GM12878 (cell line): ENCODE results near the gene GABRG2. TPM values are rescaled to one million over a fixed set of nuclear protein-coding genes. Genes with fewer than 3 reads are reported as not detected.

Experiments
- ASH2L ChIP-seq: fragments of 300-600, 200-600 bp; sonication (generic); IDR thresholded peaks from 2 replicates; pipeline ENCODE4 v1.6.1; 2017; ENCODE audit warnings: low read depth, mild to moderate bottlenecking, borderline replicate concordance
- BRCA1 ChIP-seq: IDR thresholded peaks from 2 replicates; pipeline ENCODE4 v1.6.1; 2011; ENCODE audit warnings: low read depth, low read length, improper control_type of control experiment
- DPF2 ChIP-seq: fragments of 450-650 bp; IDR thresholded peaks from 2 replicates; pipeline ENCODE4 v1.6.1; 2017; ENCODE audit warnings: mild to moderate bottlenecking
- ELK1 ChIP-seq: IDR thresholded peaks from 2 replicates; pipeline ENCODE4 v1.6.1; 2012; ENCODE audit warnings: low read depth, low read length, improper control_type of control experiment
- ETV6 ChIP-seq, 2 experiments: fragments of 450-650 bp in 1 of 2; IDR thresholded peaks in 1 of 2; conservative IDR thresholded peaks in 1 of 2; 2 replicates each; pipeline ENCODE4 v1.6.1; 2014; ENCODE audit warnings: antibody characterized with exemption in 1 of 2, borderline replicate concordance in 1 of 2, low read depth in 1 of 2, mild to moderate bottlenecking in 1 of 2, moderate library complexity in 1 of 2
- IRF5 ChIP-seq: fragments of 450-650 bp; IDR thresholded peaks from 2 replicates; pipeline ENCODE4 v1.6.1; 2017; ENCODE audit warnings: borderline replicate concordance
- NR2C1 ChIP-seq: fragments of 450-650 bp; IDR thresholded peaks from 2 replicates; pipeline ENCODE4 v1.6.1; 2017; ENCODE audit warnings: antibody characterized with exemption, mild to moderate bottlenecking, moderate library complexity
- POLR2A ChIP-seq: IDR thresholded peaks from 2 replicates; pipeline ENCODE4 v1.6.1; 2011; ENCODE audit warnings: low read depth, mild to moderate bottlenecking, low read length
- POLR2AphosphoS2 ChIP-seq: IDR thresholded peaks from 2 replicates; pipeline ENCODE4 v1.6.1; 2011; ENCODE audit warnings: low read depth, mild to moderate bottlenecking, low read length, improper control_type of control experiment, moderate library complexity
- SUPT20H ChIP-seq: IDR thresholded peaks from 2 replicates; pipeline ENCODE4 v1.6.1; 2011; ENCODE audit warnings: low read depth, mild to moderate bottlenecking, low read length, moderate library complexity, borderline replicate concordance; ENCODE audit not compliant: control insufficient read depth
- TAF1 ChIP-seq: IDR thresholded peaks from 2 replicates; pipeline ENCODE4 v1.6.1; 2011; ENCODE audit warnings: mild to moderate bottlenecking, low read depth, low read length, borderline replicate concordance
- YY1 ChIP-seq: IDR thresholded peaks from 2 replicates; pipeline ENCODE4 v1.6.1; 2011; ENCODE audit warnings: low read depth, mild to moderate bottlenecking, low read length
- ZNF274 ChIP-seq: IDR thresholded peaks from one replicate; pipeline ENCODE4 v1.8.0; 2011; ENCODE audit not compliant: insufficient read length, insufficient read depth
- polyA plus RNA-seq, 11 experiments: library from polyadenylated mRNA; depleted of rRNA in 4 of 11; unstranded in 6 of 11; stranded (reverse) in 5 of 11; fragments of >200 nt; fragmentation: Nextera tagmentation in 4 of 11; fragmentation: Illumina TruSeq in 1 of 11; extraction: Ambion mirVana in 4 of 11; extraction: Trizol in 1 of 11; gene quantifications; 1 replicate in 1 of 11; 2 replicates in 10 of 11; pipeline versions ENCODE4 v1.2.1 to v1.2.3, GENCODE V29; 2011 to 2016; ENCODE audit warnings: inconsistent platforms in 2 of 11, missing spikeins in 2 of 11, low read depth in 1 of 11
- total RNA-seq, 4 experiments: library from RNA; depleted of rRNA in 3 of 4; stranded (reverse); fragments of >200 nt in 3 of 4; fragmentation: Illumina TruSeq in 1 of 4; extraction: Trizol in 1 of 4; gene quantifications; 2 replicates each; pipeline versions ENCODE4 v1.2.1 to v1.2.3, GENCODE V29; 2013 to 2021
- TF ChIP-seq, protein P1 (sequence below): fragments of 450-650 bp; formaldehyde crosslinking; IDR thresholded peaks from 2 replicates; pipeline ENCODE4 v1.4.0; 2022; ENCODE audit warnings: mild to moderate bottlenecking, moderate library complexity

GABRG2 gene
- total and polyA plus RNA-seq, 10 of the 15 experiments (the other 5 are each of a cell fraction or from before 2014, with no cell fraction given) = 0.34 TPM; not detected in 9

DNA sequence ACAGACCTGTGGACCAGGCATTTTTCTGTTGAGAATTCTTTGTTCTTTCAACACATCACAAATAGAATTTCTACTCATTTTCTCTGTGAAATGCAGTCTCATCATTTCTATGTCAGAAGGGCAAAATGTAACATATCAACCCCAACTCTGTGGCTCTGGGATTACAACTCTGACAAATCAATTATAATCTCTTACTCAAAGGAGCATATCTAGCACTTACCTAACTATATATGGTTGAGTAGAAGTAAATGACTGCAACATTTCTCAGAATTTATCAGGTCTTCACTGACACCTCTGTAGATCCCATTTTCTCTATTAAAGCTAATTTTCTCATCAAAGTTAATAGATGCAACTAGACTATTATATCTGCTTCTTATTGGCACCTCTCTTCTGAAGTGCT is 64.8 kb downstream of the GABRG2 start (continued):
- TF ChIP-seq, protein P1, sequence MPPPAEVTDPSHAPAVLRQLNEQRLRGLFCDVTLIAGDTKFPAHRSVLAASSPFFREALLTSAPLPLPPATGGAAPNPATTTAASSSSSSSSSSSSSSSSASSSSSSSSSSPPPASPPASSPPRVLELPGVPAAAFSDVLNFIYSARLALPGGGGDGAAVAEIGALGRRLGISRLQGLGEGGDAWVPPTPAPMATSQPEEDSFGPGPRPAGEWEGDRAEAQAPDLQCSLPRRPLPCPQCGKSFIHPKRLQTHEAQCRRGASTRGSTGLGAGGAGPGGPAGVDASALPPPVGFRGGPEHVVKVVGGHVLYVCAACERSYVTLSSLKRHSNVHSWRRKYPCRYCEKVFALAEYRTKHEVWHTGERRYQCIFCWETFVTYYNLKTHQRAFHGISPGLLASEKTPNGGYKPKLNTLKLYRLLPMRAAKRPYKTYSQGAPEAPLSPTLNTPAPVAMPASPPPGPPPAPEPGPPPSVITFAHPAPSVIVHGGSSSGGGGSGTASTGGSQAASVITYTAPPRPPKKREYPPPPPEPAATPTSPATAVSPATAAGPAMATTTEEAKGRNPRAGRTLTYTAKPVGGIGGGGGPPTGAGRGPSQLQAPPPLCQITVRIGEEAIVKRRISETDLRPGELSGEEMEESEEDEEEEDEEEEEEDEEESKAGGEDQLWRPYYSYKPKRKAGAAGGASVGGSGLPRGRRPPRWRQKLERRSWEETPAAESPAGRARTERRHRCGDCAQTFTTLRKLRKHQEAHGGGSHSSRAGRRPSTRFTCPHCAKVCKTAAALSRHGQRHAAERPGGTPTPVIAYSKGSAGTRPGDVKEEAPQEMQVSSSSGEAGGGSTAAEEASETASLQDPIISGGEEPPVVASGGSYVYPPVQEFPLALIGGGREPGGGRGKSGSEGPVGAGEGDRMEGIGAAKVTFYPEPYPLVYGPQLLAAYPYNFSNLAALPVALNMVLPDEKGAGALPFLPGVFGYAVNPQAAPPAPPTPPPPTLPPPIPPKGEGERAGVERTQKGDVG (CRISPR knock-in tag) = no peak
- no peak for TF ChIP-seq IRF5
- no peak for TF ChIP-seq BRCA1
- TF ChIP-seq POLR2AphosphoS2 = no peak
- TF ChIP-seq DPF2 = no peak
- TF ChIP-seq TAF1 = no peak
- no peak for TF ChIP-seq ETV6 (conservative IDR thresholded peaks at IDR 0.05 in 1 of 2, IDR thresholded peaks at IDR 0.05 in 1 of 2; ENCODE audit: borderline replicate concordance in 1 of 2, low read depth in 1 of 2)
- no peak for TF ChIP-seq ELK1
- no peak for TF ChIP-seq NR2C1
- TF ChIP-seq YY1 = no peak
- TF ChIP-seq SUPT20H = no peak
- TF ChIP-seq ZNF274 = no peak
- no peak for TF ChIP-seq ASH2L
- TF ChIP-seq POLR2A = no peak
